Fibroblast of villous mesenchyme (primary cell): ENCODE results near the gene TULP4. TPM values are rescaled to one million over a fixed set of nuclear protein-coding genes. Genes with fewer than 3 reads are reported as not detected.
"Not testable (repeated sequence)": the region's sequence is repeated elsewhere in the genome, so short reads cannot be mapped to it uniquely, and the experiment has no call there.

Experiments used
- DNase-seq: peaks from one replicate; pipeline ENCODE4 v3.0.0-alpha.2; 2010; ENCODE audit warnings: low read depth
- H3K4me3 ChIP-seq: 2 replicates; pipeline ENCODE4 v1.5.1; 2011; ENCODE audit warnings: low read depth, mild to moderate bottlenecking, low read length
- total RNA-seq: library from RNA; depleted of rRNA; stranded (reverse); fragments of >200 nt; gene quantifications from 2 replicates; pipeline ENCODE4 v1.2.3, GENCODE V29; 2012
- TF ChIP-seq, protein P1 (sequence below): IDR thresholded peaks from 2 replicates; pipeline ENCODE4 v1.5.1; 2012; ENCODE audit warnings: low read depth, mild to moderate bottlenecking, low read length; ENCODE audit not compliant: insufficient read depth

The TULP4 gene
- total RNA-seq, 1 donor, result 120 TPM

DNA sequence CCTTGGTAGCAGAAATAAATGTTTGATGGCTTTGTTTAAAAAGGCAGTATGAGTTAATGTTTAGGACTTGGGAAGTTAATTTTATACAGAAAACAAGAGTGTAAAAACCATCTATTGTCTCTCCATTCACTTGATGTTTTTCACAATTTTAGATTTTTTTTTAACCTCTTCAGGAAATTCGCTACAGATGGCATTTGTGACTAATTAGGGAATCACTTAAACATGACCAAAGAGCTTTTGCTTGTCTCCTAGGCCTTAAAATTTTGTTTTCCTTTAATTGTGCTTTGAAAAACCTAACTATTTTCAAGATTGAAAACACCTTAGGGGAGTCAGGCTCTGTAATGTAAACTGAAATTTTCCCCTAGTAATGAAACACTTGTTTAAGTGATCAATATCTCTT is 17.3 kb downstream of the TULP4 start:
- DNase-seq, result no peak
- H3K4me3 ChIP-seq, result no peak overlapping the region
- TF ChIP-seq, protein P1, sequence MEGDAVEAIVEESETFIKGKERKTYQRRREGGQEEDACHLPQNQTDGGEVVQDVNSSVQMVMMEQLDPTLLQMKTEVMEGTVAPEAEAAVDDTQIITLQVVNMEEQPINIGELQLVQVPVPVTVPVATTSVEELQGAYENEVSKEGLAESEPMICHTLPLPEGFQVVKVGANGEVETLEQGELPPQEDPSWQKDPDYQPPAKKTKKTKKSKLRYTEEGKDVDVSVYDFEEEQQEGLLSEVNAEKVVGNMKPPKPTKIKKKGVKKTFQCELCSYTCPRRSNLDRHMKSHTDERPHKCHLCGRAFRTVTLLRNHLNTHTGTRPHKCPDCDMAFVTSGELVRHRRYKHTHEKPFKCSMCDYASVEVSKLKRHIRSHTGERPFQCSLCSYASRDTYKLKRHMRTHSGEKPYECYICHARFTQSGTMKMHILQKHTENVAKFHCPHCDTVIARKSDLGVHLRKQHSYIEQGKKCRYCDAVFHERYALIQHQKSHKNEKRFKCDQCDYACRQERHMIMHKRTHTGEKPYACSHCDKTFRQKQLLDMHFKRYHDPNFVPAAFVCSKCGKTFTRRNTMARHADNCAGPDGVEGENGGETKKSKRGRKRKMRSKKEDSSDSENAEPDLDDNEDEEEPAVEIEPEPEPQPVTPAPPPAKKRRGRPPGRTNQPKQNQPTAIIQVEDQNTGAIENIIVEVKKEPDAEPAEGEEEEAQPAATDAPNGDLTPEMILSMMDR, result no peak

DNA sequence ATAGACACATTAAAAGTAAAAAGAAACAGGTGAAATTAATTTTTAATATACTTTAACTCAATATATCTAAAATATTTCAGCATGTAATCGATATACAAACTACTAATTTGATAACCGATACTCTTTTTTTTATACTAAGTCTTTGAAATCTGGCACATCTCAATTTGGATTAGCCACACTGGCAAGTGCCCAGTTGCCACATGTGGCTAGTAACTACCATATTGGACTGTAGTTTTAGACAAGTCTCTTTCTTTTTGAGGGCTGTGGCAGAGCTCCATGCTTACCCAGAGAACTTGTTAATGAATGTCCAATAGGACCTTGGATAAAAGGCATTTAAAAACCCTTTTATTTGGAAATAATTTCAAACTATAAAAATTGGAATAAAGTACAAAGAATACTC is 17.8 kb downstream of the TULP4 start:
- TF ChIP-seq, protein P1, result no peak
- DNase-seq, result no peak
- H3K4me3 ChIP-seq, result no peak overlapping the region

DNA sequence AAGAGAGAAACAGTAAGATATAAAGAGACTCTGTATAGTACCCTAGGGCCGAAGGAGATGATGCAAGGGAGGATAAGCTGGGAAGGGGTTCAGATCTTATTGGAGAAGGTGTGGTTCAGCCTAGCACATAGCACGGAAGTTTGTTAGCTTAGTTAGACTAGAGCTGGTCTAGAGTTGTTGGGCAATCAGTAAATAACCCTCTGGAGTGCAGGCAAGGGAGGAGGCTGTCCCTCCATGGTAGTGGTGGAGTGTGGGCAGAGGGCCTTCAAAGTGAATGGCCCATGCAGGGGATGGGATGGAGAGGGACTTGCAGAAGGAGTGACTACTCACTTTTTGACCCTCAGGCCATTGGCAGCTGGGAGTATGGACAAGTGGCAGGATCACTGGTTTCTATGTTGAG is 20.0 kb downstream of the TULP4 start:
- H3K4me3 ChIP-seq, result no peak overlapping the region
- no peak for DNase-seq
- TF ChIP-seq, protein P1, result no peak

DNA sequence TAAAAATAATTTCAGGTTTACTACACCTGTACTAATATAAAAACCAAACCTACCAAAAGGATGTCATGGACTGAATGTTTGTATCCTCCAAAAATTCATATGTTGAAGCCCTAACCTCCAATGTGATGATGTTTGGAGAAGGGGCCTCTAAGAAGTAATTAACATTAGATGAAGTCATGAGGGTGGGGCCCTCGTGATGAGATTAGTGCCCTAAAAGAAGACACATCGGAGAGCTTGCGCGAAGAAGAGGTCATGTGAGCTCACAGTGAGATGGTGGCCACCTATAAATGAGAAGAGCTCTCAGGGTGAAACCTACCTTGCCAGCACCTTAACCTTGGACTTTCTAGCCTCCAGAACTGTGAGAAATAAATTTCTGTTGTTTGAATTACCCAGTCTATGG is 20.8 kb downstream of the TULP4 start:
- DNase-seq, result no peak

DNA sequence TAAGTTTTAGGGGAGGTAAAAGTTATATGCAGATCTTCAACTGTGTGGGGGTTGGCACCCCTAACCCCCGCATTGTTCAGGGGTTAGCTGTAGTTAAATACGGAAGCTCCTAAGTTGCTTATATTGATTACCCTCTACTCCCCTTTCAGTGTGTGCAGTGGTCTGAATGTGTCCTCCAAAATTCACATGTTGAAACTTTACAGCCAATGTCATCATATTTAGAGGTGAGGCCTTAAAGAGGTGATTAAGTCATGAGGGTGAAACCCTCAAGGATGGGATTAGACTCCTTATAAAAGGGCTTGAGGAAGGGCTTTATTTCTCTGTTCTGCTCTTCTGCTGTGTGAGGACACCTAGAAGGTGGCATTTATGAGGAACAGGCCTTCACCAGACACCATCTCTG is 22.3 kb downstream of the TULP4 start:
- TF ChIP-seq, protein P1, result no peak
- H3K4me3 ChIP-seq, result no peak overlapping the region
- no peak for DNase-seq

More for the DNA sequence above, 20.8 kb downstream of the TULP4 start:
- H3K4me3 ChIP-seq, result no peak overlapping the region
- TF ChIP-seq, protein P1, result no peak

DNA sequence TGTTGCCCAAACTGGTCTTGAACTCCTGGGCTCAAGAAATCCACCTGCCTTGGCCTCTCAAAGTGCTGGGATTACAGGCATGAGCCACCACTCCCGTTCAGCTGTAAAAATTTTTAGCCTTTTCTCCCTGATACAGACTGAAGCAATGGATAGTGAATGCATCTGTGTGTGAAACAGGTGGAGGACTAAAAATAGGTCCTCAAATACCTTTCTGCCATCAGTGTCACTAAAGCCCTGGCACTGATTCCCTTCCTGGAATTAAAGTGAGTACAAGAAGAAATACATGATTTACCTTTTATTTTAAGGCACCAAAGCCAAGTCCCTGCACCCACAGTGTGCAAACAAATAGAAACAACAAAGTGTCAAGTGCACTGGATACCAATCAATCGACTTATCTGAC is 25.1 kb downstream of the TULP4 start:
- DNase-seq, result no peak
- no peak overlapping the region for H3K4me3 ChIP-seq
- TF ChIP-seq, protein P1, result no peak

DNA sequence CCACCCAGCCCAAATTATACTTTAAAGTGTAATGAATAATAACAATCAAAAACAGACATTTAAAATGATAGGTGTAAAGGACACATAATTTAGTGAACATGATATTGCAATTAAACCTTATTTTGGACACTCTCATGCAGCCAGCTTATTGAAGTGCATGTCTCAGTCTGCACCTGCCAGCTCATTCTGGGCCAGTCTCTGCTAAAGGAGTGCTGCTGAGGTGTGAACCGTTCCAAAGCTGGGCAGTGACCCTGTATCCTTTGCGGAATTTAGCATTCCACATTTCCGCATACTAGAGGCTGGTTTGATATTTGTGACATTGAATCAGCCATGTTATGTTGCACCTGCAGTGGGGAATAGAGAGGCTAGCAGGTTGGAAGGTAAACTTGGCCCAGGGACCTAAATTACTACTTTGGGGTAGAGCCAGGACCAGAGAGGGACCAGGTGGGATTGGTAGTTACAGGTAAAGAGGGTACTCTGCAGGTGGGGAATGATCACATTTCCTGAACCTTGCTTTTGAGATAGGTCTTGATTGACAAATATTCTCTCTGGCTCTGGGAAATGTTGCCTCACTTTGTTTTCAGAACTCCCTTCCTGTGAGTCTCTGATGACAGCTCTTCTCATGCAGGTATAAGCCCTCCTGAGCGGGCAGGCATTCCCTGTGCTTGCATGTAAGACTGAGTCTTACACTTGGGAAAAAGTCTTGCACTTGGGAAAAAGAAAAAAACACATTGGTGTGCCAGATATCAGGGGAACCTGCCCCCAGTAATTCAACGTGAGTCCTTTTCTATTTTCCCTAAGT is 26.2 kb downstream of the TULP4 start:
- no peak for DNase-seq
- TF ChIP-seq, protein P1, result no peak

DNA sequence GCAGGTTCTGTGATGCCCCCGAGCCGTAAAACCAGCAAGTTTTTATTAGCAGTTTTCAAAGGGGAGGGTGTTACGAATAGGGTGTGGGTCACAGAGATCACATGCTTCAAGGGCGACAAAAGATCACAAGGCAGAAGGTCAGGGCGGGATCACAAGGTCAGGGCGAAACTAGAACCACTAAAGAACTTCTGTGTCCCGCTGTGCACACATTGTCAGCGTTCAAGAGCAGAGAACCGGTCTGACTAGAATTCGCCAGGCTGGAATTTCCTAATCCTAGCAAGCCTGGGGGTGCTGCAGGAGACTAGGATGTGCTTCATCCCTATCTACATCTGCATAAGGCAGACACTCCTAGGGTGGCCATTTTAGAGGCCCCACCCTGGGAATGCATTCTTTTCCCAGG is 26.9 kb downstream of the TULP4 start:
- not testable (repeated sequence) for DNase-seq, H3K4me3 ChIP-seq

More for the DNA sequence above, 26.2 kb downstream of the TULP4 start:
- H3K4me3 ChIP-seq, result no peak overlapping the region
